ENCODE results near the gene MAS1. TPM values are rescaled to one million over a fixed set of nuclear protein-coding genes. Genes with fewer than 3 reads are reported as not detected.

MAS1 gene
- total RNA-seq, 2 donors from 2014 or later: not detected

DNA sequence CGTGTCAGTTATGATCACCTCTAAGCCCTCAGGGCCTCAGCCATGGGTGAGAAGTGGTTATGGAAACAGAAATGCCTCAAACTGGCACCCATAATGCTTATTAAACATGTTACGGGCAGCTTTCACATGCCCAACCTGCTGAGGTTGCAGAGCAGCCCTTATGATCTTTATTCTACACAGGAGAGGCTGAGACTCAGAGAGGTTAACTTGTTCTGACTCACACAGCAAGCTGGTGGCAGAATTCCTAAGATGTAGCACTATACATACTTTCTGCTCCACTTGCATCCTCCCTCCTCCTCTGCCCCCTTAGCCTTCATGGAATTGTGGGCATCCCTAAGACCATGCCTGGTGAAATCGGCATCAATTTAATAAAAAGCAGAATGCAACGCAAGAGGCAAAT, 43.4 kb downstream of the MAS1 start:
- DNase-seq (no peak), ATAC-seq (no peak)
- intact Hi-C loops (cut with DNase I): no loop called here
- Histone ChIP-seq H3K36me3 (replicated peaks in 1 of 2; ENCODE audit: insufficient read depth in 1 of 2, low read depth in 2 of 2) (no peaks in the 10 kb centered on the region), H3K9me3 (no peaks in the 10 kb centered on the region), H3K4me3 (no peak overlapping the region), H3K27ac (no peak overlapping the region), H3K4me1 (peaks cover 25% of the 10 kb centered on the region), H3K27me3 (no peaks in the 10 kb centered on the region)
- TF ChIP-seq, protein P1, sequence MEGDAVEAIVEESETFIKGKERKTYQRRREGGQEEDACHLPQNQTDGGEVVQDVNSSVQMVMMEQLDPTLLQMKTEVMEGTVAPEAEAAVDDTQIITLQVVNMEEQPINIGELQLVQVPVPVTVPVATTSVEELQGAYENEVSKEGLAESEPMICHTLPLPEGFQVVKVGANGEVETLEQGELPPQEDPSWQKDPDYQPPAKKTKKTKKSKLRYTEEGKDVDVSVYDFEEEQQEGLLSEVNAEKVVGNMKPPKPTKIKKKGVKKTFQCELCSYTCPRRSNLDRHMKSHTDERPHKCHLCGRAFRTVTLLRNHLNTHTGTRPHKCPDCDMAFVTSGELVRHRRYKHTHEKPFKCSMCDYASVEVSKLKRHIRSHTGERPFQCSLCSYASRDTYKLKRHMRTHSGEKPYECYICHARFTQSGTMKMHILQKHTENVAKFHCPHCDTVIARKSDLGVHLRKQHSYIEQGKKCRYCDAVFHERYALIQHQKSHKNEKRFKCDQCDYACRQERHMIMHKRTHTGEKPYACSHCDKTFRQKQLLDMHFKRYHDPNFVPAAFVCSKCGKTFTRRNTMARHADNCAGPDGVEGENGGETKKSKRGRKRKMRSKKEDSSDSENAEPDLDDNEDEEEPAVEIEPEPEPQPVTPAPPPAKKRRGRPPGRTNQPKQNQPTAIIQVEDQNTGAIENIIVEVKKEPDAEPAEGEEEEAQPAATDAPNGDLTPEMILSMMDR (IDR thresholded peaks at IDR 0.05): no peak
- no peak for TF ChIP-seq POLR2A (IDR thresholded peaks at IDR 0.05)
- WGBS, 2 donors: 82 to 93% methylated on average over 2 to 4 of the region's 4 CpGs

DNA sequence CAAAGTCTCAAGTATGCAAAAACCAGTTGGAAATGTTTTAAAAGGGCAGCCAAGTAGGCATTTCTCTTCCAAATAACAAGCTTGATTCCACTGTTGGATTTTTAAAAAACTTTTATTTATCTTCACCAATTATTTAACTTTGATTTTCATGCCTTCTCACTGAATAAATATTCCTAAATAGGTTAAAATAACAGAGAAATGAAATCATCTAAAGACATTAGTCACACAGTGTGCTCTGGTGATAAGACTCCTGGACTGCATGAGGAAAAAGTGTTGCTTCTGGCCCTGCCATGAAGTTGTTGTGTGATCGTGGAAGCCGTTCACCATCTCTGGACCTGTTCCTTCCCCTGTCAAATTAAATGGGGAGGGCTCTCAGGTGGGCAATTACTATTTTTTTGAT, 44.3 kb downstream of the MAS1 start:
- H3K4me1 ChIP-seq: peaks cover 27% of the 10 kb centered on the region
- TF ChIP-seq, protein P1 (IDR thresholded peaks at IDR 0.05): no peak
- TF ChIP-seq POLR2A (IDR thresholded peaks at IDR 0.05): no peak
- peak; percentile 54 for ATAC-seq
- 34 to 50% methylated on average over 2 of the region's 2 CpGs for WGBS, 2 donors
- H3K36me3 ChIP-seq (replicated peaks in 1 of 2; ENCODE audit: insufficient read depth in 1 of 2, low read depth in 2 of 2): no peaks in the 10 kb centered on the region
- intact Hi-C loops (cut with DNase I): no loop called here
- no peaks in the 10 kb centered on the region for H3K9me3 ChIP-seq
- H3K27me3 ChIP-seq: no peaks in the 10 kb centered on the region
- no peak for DNase-seq
- H3K4me3 ChIP-seq: no peak overlapping the region
- H3K27ac ChIP-seq: peak overlapping the region in 2 of 4 donors; percentile 7 to 12

DNA sequence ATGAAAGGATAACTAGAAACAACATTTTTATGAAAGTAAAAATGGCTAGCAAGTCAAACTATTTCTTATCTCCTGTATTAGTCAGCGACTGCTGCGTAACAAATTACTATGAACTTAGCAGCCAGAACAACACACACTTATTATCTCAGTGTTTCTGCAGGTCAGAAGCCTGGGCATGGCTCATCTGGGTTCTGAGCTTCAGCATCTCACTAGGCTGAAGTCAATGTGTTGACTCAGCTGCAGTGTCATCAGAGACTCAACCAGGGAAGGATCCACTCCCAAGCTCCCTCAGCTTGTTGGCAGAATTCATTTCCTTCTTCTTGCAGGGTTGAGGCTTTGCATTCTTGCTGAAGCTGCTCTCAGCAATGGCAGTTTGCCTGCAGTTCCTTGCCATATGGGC, 44.8 kb downstream of the MAS1 start:
- no peak overlapping the region for H3K27ac ChIP-seq
- intact Hi-C loops (cut with DNase I): no loop called here
- 86 to 100% methylated on average over 2 of the region's 2 CpGs for WGBS, 2 donors
- TF ChIP-seq, protein P1 (IDR thresholded peaks at IDR 0.05): no peak
- TF ChIP-seq POLR2A (IDR thresholded peaks at IDR 0.05): no peak
- no peaks in the 10 kb centered on the region for H3K27me3 ChIP-seq
- no peak overlapping the region for H3K4me3 ChIP-seq
- DNase-seq: no peak
- H3K4me1 ChIP-seq: peaks cover 28% of the 10 kb centered on the region
- ATAC-seq: no peak
- H3K9me3 ChIP-seq: no peaks in the 10 kb centered on the region
- no peaks in the 10 kb centered on the region for H3K36me3 ChIP-seq (replicated peaks in 1 of 2; ENCODE audit: insufficient read depth in 1 of 2, low read depth in 2 of 2)

DNA sequence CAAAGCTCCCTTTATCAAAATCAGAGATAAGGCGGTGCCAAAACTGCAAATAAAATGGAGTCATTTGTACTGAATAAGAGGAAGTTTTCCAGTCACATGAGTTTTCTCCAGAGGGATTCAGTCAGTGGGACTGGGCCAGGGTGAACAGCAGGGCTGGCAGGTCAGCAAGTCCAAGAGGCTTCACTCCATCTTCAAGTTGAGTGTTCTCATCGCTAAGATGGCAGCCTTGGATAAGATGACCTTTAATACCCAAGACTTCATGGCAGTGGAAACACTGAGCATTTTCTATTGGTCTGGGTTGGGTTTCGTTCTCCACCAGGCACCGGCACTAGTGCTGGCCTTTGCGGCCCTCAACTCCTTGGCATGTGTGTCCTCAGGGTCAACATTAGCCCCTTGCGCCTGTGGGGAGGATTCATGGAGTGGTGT, 48.8 kb downstream of the MAS1 start:
- peak; percentile 43 to 68 (median 54) for DNase-seq
- H3K27ac ChIP-seq: peak overlapping the region; percentile 64 to 74 (median 68)
- 24 to 26% methylated on average over 6 of the region's 6 CpGs for WGBS, 2 donors
- peaks cover 22% of the 10 kb centered on the region for H3K4me1 ChIP-seq
- no peaks in the 10 kb centered on the region for H3K27me3 ChIP-seq
- no peak for TF ChIP-seq POLR2A (IDR thresholded peaks at IDR 0.05)
- TF ChIP-seq, protein P1 (IDR thresholded peaks at IDR 0.05): no peak
- no peaks in the 10 kb centered on the region for H3K9me3 ChIP-seq
- H3K4me3 ChIP-seq: no peak overlapping the region
- H3K36me3 ChIP-seq (replicated peaks in 1 of 2; ENCODE audit: insufficient read depth in 1 of 2, low read depth in 2 of 2): no peaks in the 10 kb centered on the region
- intact Hi-C loops (cut with DNase I): no loop called here
- ATAC-seq: peak; percentile 79

Other genes with a start within 250 kb of the MAS1 start
- gene SOD2, start 197.7 kb upstream of the MAS1 start, total RNA-seq: 100 to 1,000 TPM in 1 of 2 donors, 10 to 100 TPM in 1; 70.5 to 171 TPM
- gene WTAP, start 163.5 kb upstream of the MAS1 start, total RNA-seq: 10 to 100 TPM; 56.8 to 58.7 TPM
- 10 to 100 TPM in 1 of 2 donors, 1 to 10 TPM in 1; 7.3 to 16.2 TPM for gene ACAT2, start 128.9 kb upstream of the MAS1 start, total RNA-seq
- 10 to 100 TPM; 55.7 to 81.5 TPM for gene TCP1, start 101.4 kb upstream of the MAS1 start, total RNA-seq
- gene MRPL18, start 100.5 kb upstream of the MAS1 start, total RNA-seq: 10 to 100 TPM; 35.0 to 84.0 TPM
- gene PNLDC1, start 90.7 kb upstream of the MAS1 start, total RNA-seq: under 1 TPM in 1 of 2 donors, not detected in 1; 0.52 TPM
- 10 to 100 TPM; 50.8 TPM for gene IGF2R, start 78.1 kb downstream of the MAS1 start, total RNA-seq
- gene SLC22A1, start 230.8 kb downstream of the MAS1 start, total RNA-seq: under 1 TPM; 0.26 to 0.33 TPM

All from body of pancreas (tissue), 4 donors.